HEK293T (cell line): Measurements from ENCODE around the gene EIF5A.

Experiments
- ARNT ChIP-seq: fragments of 450-650 bp; IDR thresholded peaks from 2 replicates; pipeline ENCODE4 v1.6.1; 2017; ENCODE audit warnings: mild to moderate bottlenecking
- ELF4 ChIP-seq: fragments of 450-650 bp; IDR thresholded peaks from 2 replicates; pipeline ENCODE4 v1.6.1; 2017; ENCODE audit warnings: antibody characterized with exemption
- FOXM1 ChIP-seq: fragments of 450-650 bp; IDR thresholded peaks from 2 replicates; pipeline ENCODE4 v1.6.1; 2017; ENCODE audit warnings: mild to moderate bottlenecking, borderline replicate concordance
- SP1 ChIP-seq: fragments of 450-650 bp; IDR thresholded peaks from 2 replicates; pipeline ENCODE4 v1.6.1; 2017

DNA sequence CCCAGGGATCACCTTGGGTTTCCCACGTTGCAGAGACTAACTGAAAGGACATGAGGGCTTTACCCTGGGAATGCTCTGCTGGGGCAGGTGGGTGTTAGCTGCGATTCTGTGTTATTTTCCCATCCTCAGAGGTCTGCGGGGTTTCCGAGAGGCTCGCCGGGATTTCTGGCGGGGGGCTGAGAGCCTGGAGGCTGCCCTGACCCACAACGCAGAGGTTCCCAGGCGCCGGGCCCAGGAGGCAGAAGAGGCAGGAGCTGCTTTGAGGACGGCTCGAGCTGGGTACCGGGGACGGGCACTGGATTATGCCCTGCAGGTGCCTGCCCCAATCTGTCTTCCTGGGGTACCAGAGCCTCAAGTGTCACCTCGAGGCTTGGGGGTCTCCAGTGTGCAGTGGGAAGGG, 35.8 kb downstream of the EIF5A start:
- TF ChIP-seq ELF4 = no peak
- TF ChIP-seq SP1 = no peak
- no peak for TF ChIP-seq FOXM1
- TF ChIP-seq ARNT = no peak
